NCI-H1417 (cell line): ENCODE results near the gene DHX8.

Experiments
- DNase-seq, 3 experiments: peaks; one replicate each; lab custom pipeline; 2025; lab: John Stamatoyannopoulos, UW

DHX8 gene

DNA sequence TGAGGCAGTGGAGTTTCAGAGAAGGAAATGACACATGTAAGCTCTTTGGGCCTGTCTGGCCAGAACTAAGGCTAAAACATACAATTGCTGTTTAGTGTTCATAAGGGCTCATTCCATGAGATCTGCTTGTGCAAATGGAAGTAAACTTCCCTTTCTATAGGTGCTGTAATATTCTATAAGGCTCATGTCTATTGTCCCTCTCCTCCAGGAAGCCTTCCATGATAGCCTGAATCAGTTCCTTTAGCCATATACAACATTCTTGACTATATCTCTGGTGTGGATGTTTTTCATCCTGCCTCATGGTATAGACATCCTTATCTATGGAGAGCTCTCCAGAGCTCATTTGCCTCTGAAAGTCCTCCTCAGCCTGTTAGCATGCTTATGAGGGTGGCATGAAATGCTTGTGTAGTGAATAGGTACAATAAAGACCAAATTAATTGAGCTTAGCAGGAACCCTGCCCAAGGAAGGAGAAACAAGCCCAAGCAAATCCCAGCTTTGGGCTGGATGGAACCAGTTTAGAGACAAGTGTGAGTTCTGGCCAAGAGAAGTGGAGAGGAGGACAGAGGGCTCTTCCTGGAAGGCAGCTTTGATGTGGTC lies 64.0 kb downstream of the DHX8 start:
- no peak for DNase-seq

DNA sequence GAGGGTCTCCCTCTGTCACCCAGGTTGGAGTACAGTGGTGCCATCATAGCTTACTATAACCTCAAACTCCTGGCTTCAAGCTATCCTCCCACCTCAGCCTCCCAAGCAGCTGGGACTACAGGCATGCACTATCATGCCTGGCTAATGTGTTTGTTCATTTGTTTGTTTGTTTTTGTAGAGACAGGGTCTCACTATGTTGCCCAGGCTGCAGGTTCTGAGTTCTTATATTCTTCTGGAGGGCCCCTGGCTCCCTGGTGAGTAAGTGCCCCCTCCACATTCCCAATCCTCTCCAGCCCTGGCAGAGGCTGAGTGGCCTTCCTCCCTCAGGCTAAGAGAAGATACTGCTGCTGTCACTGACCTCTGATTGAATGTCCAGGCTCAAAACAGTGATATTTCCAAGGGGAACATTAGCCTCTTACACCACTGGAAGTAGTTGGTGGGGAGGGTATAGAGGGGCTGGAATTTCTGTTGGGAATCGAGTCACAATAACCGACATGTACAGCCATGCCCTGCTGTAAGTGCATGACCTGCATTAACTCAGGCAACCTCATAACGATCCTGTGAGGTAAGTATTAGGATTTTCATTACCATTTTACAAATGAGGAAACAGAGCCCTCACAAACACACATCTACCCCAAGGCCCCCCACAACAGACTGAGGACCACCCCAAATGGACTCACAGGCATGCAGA lies 65.1 kb downstream of the DHX8 start:
- no peak for DNase-seq

DNA sequence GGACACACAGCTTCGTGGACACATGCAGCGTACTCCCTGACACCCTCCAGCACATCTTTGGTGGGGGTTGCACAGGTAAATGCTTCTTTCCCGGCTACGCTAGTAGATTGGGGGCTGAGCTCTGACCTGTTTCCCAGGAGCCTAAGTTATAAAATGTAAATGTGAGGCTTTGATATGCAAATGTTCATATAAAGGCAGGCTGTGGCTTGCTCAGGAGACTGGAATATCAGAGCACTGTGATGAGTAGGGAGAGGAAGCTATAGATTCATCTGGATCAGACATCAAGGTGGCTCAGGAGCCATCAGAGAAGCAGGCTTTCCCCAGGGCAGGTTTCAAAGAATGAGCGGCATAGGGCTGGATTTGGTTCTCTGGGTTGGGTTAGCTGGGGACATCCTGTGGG lies 65.7 kb downstream of the DHX8 start:
- DNase-seq = no peak

DNA sequence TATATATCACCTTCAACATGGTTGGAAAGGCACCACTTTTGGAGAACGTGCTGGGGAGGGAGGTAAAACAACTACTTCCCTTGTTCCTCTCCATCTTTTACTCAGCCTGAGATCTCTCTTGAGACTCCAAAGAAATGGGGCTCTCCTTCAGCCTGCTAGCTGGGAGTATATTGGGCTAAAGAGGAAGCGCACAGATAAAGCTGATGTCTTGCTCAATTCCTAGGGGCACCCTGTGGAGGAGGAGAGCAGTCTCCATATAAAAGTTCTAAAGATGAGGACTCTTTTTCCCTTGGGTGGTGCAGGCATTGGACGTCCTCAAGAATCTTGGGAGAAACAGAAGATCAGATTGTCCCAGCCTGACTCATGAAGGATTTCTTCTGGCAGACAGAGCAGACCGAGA lies 67.0 kb downstream of the DHX8 start:
- no peak for DNase-seq

DNA sequence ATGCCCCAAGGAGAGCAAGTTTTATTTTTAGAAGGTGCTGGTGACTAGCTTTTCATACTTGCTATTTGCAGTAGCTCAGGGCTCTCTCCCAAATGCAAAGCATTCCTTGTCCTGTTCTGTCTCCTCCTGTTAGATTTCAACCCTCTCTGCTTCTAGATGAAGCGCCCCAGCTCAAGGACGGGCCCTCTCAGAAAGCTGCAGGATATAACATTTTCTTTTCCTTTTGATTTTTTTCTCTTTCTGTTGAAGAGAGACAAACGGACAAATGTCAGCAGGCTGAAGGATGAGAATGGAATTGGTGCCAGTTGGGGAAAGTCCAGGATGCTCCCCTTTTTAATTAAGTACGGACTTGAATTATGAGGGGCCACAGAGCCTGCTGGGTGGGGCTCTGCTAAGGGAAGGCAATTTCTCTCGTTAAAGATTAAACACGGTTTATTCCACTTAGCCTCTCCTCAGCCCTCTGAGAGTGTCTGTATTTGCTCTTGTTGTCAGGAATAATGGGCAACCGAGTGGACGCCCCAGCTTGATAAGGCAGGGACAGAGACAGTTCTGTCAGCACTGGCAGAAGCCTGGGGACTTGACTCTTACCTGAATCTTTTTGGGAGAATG lies 68.6 kb downstream of the DHX8 start:
- DNase-seq = no peak

DNA sequence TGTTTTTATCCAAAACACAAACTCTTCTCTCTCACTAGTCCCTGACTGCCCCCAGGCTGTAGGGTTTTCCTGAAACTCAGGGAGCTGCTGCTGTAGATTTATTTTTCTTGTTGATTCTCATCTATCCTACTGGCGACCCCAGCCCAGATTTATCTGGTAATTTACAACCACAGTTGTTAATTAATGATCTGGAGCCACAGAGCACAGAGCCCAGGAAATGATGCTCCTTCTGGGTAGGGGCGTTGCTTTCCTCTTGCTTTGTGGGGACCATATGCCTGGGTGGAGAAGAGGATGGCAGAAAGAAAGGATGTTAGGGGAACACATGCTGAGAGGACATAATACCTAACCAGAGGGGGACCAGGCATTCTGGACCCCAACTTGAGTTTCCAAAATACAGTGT lies 69.8 kb downstream of the DHX8 start:
- DNase-seq = no peak

DNA sequence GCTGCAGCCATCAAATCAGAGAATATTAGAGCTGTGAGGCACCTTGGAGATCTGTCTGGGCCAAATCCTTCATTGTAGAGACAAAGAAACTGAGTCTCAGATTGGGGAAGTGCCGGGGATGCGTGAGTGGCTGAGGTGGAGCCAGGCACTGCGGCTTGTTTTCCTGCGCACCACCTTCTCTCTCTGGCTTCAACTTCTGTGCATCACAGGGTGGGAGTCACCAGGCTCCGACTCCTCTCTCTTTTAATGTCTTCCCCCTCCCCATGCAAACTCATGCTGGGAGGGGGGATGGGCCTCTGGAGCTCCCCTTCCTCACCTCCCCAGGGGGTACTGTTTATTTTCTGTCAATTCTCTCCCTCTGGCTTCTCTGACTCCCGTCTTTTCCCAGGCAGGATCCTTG lies 71.1 kb downstream of the DHX8 start:
- DNase-seq = no peak

DNA sequence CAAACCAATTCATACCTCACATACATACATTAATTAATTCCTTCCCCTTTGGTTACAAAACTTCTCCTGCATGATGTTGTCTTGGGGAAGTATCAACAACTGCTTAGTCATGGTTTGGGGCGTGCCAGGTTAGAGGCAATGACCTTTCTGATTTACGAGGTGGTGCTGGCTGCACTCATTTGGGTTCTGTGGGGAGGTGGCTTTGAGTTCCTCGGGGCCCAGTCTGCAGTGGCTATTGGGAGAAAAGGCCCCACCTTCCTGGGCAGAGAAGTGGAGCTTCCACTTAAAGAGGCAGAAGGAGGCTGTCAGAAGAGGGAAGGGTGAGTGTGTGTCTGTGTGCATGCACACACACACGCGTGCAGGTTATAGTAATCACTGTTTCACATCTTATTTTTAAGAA lies 72.5 kb downstream of the DHX8 start:
- no peak for DNase-seq

DNA sequence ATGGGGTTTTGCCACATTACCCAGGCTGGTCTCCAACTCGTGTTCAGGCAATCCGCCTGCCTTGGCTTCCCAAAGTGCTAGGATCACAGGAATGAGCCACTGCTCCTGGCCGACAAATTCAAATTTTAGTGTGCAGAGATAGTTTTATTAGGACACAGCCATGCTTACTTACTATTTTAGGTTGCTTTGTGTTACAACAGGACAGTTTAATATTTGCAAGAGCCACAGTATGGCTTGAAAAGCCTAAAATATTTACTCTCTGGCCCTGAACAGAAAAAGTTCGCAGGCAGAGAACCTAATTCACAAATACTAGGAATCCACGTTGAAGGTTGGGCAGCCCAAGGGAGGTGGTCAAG lies 75.0 kb downstream of the DHX8 start:
- no peak for DNase-seq

DNA sequence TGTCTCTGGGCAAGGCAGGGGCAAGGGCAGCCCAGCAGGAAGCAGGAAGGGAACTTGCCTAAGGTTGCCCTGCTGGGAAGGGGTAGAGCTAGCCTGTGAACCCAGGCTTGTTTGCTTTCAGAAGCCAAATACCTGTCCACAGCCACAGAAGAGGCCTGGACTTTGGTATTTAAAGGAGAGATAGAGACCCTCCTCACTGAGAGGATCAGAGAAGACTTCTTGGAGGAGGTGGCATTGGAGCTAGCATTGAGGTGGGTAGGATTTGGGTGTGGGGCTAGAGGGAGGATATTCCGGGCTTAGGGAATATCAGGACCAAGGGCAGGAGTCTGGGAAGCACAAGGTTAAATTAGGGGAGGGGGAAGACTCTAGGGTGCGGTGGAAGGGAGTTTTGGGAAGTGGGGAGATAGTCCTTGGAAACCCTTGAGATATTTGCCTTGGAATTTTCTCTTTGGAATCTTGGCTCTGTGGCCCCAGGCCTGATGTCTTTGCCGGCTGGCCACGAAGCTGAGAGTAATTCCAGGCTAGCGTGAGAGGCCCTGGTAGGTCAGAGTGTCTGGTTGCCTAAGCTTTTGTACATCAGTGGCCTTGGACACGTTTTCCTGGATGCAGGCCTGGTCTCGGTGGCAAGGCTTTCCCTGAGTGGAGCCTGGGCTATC lies 75.5 kb downstream of the DHX8 start:
- no peak for DNase-seq

DNA sequence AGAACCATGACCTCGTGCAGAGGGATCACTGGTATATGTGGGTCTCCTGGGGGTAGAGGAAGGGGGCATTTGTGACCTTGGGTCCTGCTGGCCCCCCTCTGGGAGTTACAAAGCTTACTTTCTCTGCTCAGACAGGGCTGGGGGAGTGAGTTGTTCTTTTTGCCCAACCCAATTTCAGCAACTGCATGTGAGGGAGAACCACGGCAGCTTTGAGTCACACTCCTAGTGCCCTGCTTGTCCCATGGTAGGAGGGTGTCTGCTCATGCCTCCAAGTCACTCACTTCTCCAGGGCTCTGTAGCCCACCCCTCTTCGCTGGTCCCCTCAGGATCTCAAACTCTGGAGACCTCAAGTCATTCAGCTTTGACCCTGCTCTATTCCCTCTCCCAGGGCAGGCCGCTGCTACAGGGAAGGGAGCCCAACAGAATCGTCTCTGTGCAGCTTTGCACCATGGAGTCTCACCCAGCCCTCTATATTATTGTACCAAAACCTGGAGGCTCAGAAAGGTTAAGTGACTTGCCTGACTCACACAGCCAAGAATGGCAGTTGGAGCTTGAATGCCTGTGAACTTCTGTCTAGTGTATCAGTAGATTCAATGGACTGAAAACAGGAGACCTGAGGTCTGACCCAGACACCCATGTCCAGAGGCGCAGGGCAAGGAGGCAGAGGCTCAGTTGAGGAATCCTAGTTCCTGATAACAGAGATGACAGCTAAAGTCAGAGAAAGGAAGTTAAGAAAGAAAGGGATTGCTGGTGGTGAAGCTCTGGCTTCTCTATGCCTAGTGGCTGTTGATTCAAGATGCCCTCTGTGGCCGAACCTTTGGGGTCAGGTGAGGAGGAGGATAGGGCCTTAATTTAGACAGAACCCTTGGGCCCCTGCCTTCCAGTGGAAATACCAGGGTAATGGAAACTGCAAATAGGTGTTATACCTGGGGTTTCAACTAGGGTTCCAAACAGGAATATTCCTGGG lies 77.0 kb downstream of the DHX8 start:
- no peak for DNase-seq

DNA sequence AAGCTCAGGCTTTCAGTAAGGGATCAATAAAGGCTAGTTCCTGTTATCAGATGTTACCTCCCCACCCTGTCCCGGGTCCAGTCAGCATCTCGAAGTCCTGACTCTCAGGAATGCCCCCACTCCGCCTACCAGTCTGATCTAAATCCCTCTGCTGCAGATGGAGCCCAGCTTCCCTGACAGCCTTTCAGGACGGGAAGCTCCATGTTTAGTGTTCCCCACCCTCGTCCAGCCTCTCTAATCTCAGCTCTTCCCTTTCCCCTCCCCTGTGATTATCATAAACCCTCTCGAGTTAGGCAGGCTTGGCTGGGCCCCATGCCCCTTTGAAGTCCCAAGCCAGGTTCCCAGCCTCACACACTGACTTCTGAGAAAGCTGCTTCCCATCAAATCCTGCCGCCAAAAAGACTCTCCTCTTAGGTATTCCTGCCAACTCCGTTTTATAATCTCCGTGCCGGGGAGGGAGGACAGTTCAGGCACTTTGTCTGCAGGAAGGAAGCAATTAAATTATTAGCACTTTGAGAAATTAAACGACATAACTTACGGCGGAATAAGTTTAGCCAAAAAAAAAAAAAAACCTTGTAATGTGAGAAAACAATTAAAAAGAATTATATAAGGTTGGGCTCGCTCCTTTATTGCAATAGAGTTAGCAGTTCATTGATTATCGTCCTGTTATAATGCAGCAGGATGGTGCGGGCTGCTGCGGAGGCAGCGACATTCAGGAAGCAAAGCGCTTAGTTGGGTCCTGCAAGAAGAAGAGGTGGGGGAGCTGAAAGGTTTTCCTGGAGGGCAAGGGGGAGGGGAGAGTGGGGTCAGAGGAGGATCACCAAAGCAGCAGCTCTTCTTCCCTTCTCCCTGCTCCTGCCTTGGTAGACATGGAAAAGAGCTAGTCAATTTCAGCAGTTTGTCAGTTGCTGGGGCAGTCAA lies 79.2 kb downstream of the DHX8 start:
- no peak for DNase-seq

DNA sequence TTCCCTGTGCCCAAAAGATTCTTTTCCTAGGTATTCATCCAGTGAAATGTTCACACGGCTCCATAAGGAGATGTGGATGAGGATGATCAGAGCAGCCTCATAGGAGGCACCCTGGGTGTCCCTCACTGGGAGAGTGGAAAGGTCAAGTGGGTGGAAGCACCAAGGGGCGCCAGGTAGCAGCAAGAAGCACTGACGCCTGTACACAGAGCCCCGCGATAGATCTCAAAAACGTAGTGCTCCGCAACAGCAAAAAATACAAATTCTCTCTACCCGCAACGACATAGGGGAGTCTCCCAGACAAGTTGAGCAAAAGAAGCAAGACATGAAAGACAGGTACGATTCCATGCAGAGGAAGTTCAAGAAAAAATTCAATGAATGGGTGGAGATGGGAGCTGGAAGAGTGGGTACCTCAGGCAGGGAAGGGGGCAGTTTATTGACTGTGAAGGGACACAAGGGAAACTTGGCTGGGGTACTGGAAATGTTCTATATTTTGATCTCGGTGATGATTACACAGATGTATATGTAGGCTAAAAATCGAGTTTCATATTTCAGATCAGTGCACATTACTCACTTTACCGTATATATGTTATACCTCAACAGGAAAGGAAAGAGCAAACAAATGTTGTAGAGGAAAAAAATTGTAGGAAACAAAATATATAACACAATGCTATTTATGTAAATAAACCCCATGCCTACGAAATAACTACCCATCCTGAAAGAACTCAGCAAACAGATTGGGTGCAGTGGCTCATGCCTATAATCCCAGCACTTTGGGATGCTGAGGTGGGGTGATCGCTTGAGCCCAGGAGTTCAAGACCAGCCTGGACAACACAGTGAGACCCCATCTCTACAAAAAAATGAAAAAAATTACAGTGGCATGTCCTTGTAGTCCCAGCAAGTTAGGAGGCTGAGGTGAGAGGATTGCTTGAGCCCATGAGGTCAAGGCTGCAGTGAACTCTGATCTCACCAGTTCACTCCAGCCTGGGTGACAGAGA lies 80.1 kb downstream of the DHX8 start:
- no peak for DNase-seq

DNA sequence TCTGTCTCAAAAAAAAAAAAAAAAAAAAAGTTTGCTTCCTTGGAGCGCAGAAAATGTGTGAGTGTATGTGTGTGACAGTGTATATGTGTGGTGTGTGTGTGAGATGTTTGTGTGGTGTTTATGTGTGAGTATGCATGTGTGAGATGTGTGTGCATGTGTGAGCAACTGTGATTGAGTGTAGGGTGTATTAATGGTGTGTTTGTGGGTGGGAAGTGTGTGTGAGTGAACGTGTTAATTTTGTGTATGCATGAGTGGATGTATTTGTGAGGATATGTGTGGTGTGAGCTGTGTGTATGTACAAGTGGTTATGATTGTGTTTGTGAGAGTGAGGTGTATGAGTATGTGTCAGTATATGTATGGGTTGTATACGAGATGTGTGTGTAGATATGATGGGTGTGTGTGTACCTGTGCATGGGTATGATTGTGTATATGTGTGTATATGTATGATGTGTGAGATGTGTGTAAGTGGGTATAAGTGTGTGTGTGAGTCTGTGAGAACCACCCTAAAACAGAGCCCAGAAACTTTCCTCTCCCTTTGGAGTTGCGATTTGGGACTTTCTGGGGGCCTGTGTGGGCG lies 84.8 kb downstream of the DHX8 start:
- DNase-seq = no peak

DNA sequence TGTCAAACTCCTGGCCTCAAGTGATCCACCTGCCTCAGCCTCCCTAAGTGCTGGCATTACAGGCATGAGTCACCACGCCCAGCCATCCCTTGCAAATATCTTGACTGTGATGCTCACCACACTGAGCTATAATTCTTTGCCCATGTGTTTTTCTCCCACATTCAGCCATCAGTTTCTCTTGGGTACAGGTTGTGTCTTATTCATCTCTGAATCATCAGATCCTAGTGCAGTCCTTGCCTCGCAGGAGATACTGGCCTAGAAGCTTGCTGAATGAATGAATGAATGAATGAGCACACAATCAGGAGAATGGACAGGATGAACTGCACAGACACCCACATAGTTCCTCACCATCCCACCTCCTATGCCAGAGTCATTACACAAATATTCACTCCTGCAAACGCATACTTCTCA lies 86.7 kb downstream of the DHX8 start:
- DNase-seq = no peak

DNA sequence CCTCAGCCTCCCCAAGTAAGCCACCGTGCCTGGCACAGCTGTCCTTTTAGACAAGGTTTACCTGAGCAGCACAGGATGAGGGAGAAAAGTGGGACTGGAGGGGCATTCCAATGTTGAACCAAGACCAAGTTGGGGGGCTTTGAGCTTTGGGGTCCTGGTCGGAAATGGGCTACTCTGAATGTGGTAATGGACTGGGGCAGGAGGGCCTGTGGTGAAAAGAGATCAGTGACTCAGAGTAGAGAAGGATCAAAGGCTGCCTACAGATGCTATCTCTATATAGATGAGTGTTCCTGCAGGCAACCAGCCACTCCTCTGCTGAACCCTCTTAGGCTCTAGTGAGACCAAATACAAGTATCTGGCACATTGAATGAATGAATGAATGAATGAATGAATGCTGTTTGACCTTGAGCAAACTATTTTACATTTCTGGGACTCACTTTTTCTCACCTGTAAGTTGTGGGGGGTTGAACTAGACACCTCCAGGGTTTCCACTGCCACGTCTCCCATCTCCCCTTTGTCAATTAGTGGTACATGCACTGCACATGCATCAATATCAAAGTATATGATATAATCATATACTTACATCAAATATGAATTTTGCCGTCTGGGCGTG lies 88.7 kb downstream of the DHX8 start:
- DNase-seq = no peak

DNA sequence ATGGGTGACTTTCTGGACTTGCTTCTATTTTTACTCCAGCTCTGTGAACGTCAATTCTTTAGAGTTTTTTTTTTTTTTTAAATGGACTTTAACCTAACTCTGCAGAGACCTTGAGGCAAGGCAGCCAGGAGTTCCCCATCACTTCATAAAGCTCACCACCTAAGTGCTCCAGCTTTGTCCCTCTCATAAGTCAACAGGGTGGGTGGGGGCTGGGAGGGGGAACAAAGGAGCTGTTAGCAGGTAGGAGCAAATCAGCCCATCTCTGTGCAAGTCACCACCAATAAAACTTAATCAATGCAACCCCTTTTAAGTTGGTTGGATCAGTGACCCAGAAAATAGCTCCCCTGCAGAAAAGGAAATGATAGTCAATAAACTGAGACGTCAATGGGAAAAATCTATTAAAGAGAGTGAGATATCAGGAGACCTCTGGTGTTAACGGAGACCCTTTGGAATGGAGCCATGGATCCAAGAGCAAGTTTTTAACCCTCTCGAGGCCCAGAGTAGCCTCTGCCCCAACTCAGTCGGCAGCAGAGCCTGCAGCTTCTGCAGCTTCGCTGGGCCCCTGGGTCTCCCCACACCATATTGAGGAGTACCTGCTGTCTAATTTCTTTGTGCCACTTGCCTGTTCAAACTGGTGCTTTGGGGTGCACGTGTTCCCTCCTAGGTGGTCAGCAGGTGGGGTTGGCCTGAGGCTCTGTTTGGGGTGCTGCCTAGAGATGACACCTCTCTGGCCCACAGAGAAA lies 90.0 kb downstream of the DHX8 start:
- DNase-seq = peak in 1 of 3 experiments; percentile 7

DNA sequence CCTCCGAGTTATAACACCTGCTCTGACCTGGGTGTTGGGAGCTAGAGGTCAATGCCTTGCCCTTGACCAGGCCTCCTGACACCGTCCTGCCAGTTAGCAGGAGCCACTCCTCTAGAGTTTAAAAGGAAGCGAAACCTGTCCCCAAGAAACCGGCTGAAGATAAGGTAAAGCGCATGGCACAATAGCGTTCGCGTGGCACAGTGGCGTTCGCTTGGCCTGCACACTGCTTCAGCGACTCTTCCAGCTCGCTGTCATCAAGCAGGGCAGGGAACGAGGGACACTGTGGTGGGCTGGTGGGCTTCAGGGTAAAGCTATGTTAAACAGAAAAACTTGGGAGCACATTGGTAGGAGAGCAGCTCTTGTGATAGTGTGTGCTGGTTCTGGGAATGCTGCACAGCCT lies 90.6 kb downstream of the DHX8 start:
- no peak for DNase-seq
